PC-3 (cell line): ENCODE data around the gene TUBB1. TPM values are rescaled to one million over a fixed set of nuclear protein-coding genes. Genes with fewer than 3 reads are reported as not detected.

ENCODE experiments used
- ATAC-seq: fragments of 200-7000 bp; cut with Tn5 transposase; 2 replicates; pipeline ENCODE4 v1.9.1; 2020; ENCODE audit warnings: mild to moderate bottlenecking, moderate library complexity
- BruUV-seq: library from RNA; stranded (reverse); fragments of 400-500 nt; replicated peaks from 2 replicates; lab custom pipeline; 2021; lab: Mats Ljungman, UMichigan
- CTCF ChIA-PET: fragments of 300-600 bp; sonication (Branson Sonifier 250); formaldehyde crosslinking; loops from one replicate; lab custom pipeline; 2022; ENCODE audit warnings: antibody characterized with exemption; lab: Charles Lee
- POLR2A ChIA-PET: fragments of 300-600 bp; sonication (Branson Sonifier 250); formaldehyde crosslinking; loops from one replicate; lab custom pipeline; 2022; ENCODE audit warnings: antibody characterized with exemption; ENCODE audit not compliant: unreplicated experiment; lab: Charles Lee
- DNase-seq: peaks from one replicate; pipeline ENCODE4 v3.0.0-alpha.2; 2015
- H2AFZ ChIP-seq: fragments of 300-600 bp; sonication (generic); 2 replicates; pipeline ENCODE4 v1.6.0; 2016; ENCODE audit warnings: antibody characterized with exemption, low read length
- H3F3A ChIP-seq: fragments of 300-600 bp; sonication (generic); one replicate; pipeline ENCODE4 v1.6.0; 2017; ENCODE audit warnings: antibody characterized with exemption, low read length, control low read depth, mild to moderate bottlenecking; ENCODE audit not compliant: unreplicated experiment
- H3K27ac ChIP-seq: fragments of 300-600 bp; sonication (generic); 2 replicates; pipeline ENCODE4 v1.5.1; 2016; ENCODE audit warnings: mild to moderate bottlenecking, low read length
- H3K27me3 ChIP-seq: fragments of 300-600 bp; sonication (generic); 2 replicates; pipeline ENCODE4 v1.6.1; 2016; ENCODE audit warnings: low read length, mixed read lengths
- H3K36me3 ChIP-seq: fragments of 300-600 bp; sonication (generic); 2 replicates; pipeline ENCODE4 v1.6.1; 2016; ENCODE audit warnings: low read depth, mixed run types, low read length, mixed read lengths
- H3K4me1 ChIP-seq: fragments of 300-600 bp; sonication (generic); 2 replicates; pipeline ENCODE4 v1.5.1; 2016; ENCODE audit warnings: low read length; ENCODE audit not compliant: insufficient read depth
- H3K4me2 ChIP-seq: fragments of 300-600 bp; sonication (generic); 2 replicates; pipeline ENCODE4 v1.6.0; 2016; ENCODE audit warnings: low read length
- H3K4me3 ChIP-seq: fragments of 300-600 bp; sonication (generic); 2 replicates; pipeline ENCODE4 v1.5.1; 2016; ENCODE audit warnings: mild to moderate bottlenecking, low read length, mixed read lengths
- H3K79me2 ChIP-seq: fragments of 300-600 bp; sonication (generic); 2 replicates; pipeline ENCODE4 v1.6.1; 2017; ENCODE audit warnings: low read length, mixed read lengths
- H3K9ac ChIP-seq: fragments of 300-600 bp; sonication (generic); 2 replicates; pipeline ENCODE4 v1.6.0; 2016; ENCODE audit warnings: mild to moderate bottlenecking, low read length
- H3K9me2 ChIP-seq: fragments of 300-600 bp; sonication (generic); replicated peaks from 2 replicates; pipeline ENCODE4 v1.6.1; 2016; ENCODE audit warnings: mixed run types, low read length, mixed read lengths
- H3K9me3 ChIP-seq: fragments of 300-600 bp; sonication (generic); 2 replicates; pipeline ENCODE4 v1.6.1; 2016; ENCODE audit warnings: low read length, mixed read lengths
- H4K20me1 ChIP-seq: fragments of 300-600 bp; sonication (generic); 2 replicates; pipeline ENCODE4 v1.6.1; 2016; ENCODE audit warnings: low read length, mixed read lengths
- CTCF ChIP-seq: fragments of 300-600 bp; sonication (generic); conservative IDR thresholded peaks from 2 replicates; pipeline ENCODE4 v1.5.1; 2017; ENCODE audit warnings: antibody characterized with exemption, low read depth, mild to moderate bottlenecking, low read length
- EZH2 ChIP-seq: fragments of 300-600 bp; sonication (generic); IDR thresholded peaks from one replicate; pipeline ENCODE4 v1.6.1; 2017; ENCODE audit warnings: antibody characterized with exemption, mild to moderate bottlenecking, low read length; ENCODE audit not compliant: unreplicated experiment
- EZH2phosphoT487 ChIP-seq: fragments of 300-600 bp; sonication (generic); IDR thresholded peaks from 2 replicates; pipeline ENCODE4 v1.6.1; 2018; ENCODE audit warnings: mild to moderate bottlenecking, antibody characterized with exemption, low read length, borderline replicate concordance
- intact Hi-C: fragments of 100-400 bp; cut with micrococcal nuclease; formaldehyde crosslinking; loops from 2 replicates; pipeline ENCODE4 v1.9.0; 2023
- total RNA-seq: library from RNA; depleted of rRNA; stranded (reverse); fragments of >200 nt; gene quantifications from 2 replicates; pipeline ENCODE4 v1.2.3, GENCODE V29; 2014

TUBB1 gene
- total RNA-seq, 1 experiment from 2014 or later = not detected

- POLR2A ChIA-PET = interaction anchor here (0.6 kb wide), 1 partner anchor 679 kb away, joined by 10 read pairs; no protein-coding TSS in a partner anchor
- H2AFZ ChIP-seq = no peak overlapping the region
- CTCF ChIA-PET = no interaction called here
- peaks cover 17% of the 10 kb centered on the region for H3K4me1 ChIP-seq
- no peak overlapping the region for H3K9ac ChIP-seq
- 0 out of 2 replicates have a peak, but pooled peaks cover under 1% of the 10 kb centered on the region for H4K20me1 ChIP-seq
- DNase-seq (peak; percentile 73), ATAC-seq (peak; percentile 66)
- H3K27ac ChIP-seq = no peak overlapping the region
- no peaks in the 10 kb centered on the region for H3F3A ChIP-seq
- no peaks in the 10 kb centered on the region for H3K9me3 ChIP-seq
- TF ChIP-seq EZH2 (no peak), CTCF (no peak), EZH2phosphoT487 (no peak)
- no peak overlapping the region for H3K4me3 ChIP-seq
- no peaks in the 10 kb centered on the region for H3K27me3 ChIP-seq
- intact Hi-C loops = loop anchor here (1.0 kb wide), 1 partner anchor 8 kb away; no protein-coding TSS in a partner anchor
- no peaks in the 10 kb centered on the region for H3K9me2 ChIP-seq
- BruUV-seq = no TSS peak
- H3K79me2 ChIP-seq = peaks cover 15% of the 10 kb centered on the region
- peak overlapping the region; percentile 4; the same call in 1 of the 2 replicates for H3K4me2 ChIP-seq
- peaks cover 23% of the 10 kb centered on the region for H3K36me3 ChIP-seq
Observed at GRCh38 chr20:59020938-59021551, 1.8 kb downstream of the TUBB1 start.

- Histone ChIP-seq H2AFZ (no peak overlapping the region), H3F3A (no peaks in the 10 kb centered on the region), H3K27me3 (no peaks in the 10 kb centered on the region), H3K4me2 (no peak overlapping the region), H3K9me3 (no peaks in the 10 kb centered on the region), H3K27ac (no peak overlapping the region), H3K79me2 (peaks cover 32% of the 10 kb centered on the region), H3K4me3 (no peak overlapping the region), H3K9me2 (no peaks in the 10 kb centered on the region), H4K20me1 (peaks cover 16% of the 10 kb centered on the region), H3K9ac (no peak overlapping the region), H3K36me3 (peaks cover 40% of the 10 kb centered on the region), H3K4me1 (peaks cover 12% of the 10 kb centered on the region)
- BruUV-seq = no TSS peak
- no peak for ATAC-seq
- no peak for DNase-seq
- POLR2A ChIA-PET = no interaction called here
- CTCF ChIA-PET = no interaction called here
- TF ChIP-seq EZH2phosphoT487 (no peak), EZH2 (no peak), CTCF (no peak)
- intact Hi-C loops = no loop called here
Observed at GRCh38 chr20:59022754-59023153, 3.5 kb downstream of the TUBB1 start.

GRCh38 chr20:59023616-59024015, 4.4 kb downstream of the TUBB1 start:
- ATAC-seq = no peak

More at GRCh38 chr20:59023616-59024015, 4.4 kb downstream of the TUBB1 start:
- no peak overlapping the region for H3K4me3 ChIP-seq
- no peak for DNase-seq
- intact Hi-C loops = no loop called here
- H3K9ac ChIP-seq = no peak overlapping the region
- no TSS peak for BruUV-seq
- no peak for TF ChIP-seq CTCF
- no peak for TF ChIP-seq EZH2
- TF ChIP-seq EZH2phosphoT487 = no peak
- no peaks in the 10 kb centered on the region for H3K9me2 ChIP-seq
- peaks cover 24% of the 10 kb centered on the region for H4K20me1 ChIP-seq
- CTCF ChIA-PET = no interaction called here
- H3K36me3 ChIP-seq = peaks cover 49% of the 10 kb centered on the region
- POLR2A ChIA-PET = no interaction called here
- no peaks in the 10 kb centered on the region for H3K9me3 ChIP-seq
- peaks cover 20% of the 10 kb centered on the region for H3K4me1 ChIP-seq
- no peak overlapping the region for H3K27ac ChIP-seq
- H3K27me3 ChIP-seq = no peaks in the 10 kb centered on the region
- H3K79me2 ChIP-seq = peaks cover 41% of the 10 kb centered on the region
- H2AFZ ChIP-seq = no peak overlapping the region
- no peaks in the 10 kb centered on the region for H3F3A ChIP-seq
- no peak overlapping the region for H3K4me2 ChIP-seq
